Activated T-helper 1 cell treated with Interleukin-2 at 50 U/mL for 16 hours (primary cell): ENCODE data around the gene ZBTB34.

ENCODE experiments used
- DNase-seq: peaks from one replicate; pipeline ENCODE4 v3.0.0-alpha.2; 2020; ENCODE audit warnings: low read depth

The ZBTB34 gene

GRCh38 chr9:126844085-126844484 is 16.4 kb upstream of the ZBTB34 start:
- no peak for DNase-seq

DNA sequence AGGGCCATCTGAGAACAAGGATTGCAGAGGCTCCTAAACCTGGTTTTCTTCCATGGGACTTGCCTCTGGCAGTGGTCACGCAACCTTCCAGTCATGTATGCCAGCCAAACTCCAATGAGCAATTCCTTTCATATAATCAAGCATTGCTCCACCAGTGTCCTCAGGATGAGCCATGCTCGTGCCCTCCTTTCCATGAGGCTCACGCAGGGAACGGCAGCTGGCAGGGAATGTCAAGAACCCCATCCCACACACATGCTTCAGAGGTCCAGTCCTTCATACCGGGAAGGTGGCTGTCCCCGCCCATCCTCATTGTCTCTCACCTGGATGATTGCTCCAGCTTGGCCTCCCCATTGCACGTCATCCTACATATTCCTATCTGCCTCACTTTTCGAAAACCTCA is 13.4 kb upstream of the ZBTB34 start:
- DNase-seq = no peak

DNA sequence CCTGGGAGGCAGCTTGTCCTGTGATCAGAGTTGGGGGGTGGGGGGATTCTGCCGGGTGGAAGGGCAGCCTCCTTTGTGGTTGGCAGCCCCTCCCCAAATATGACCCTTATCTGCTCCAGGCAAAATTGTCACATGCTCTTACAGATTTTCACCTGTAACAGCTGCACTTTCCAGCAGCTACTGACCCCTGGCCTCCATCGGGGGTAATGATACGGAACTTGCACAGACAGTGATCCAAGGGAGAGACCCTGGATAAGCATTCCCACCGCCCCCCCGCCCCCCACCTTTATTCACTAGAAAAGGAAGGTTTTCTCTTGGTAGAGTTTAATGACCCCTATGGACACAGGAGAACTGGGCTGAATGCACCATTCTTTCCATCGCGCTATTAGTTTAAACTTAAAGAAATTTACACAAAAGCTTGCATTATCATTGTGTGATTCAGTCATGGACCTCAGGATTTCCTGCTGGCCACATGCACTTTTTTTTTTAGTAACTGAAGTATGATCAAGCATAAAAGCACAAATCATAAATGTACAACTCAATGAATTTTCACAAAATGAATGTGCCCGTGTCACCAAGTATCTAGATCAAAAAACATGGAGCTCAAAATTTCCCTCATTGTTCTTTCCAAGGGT is 10.7 kb upstream of the ZBTB34 start:
- no peak for DNase-seq

DNA sequence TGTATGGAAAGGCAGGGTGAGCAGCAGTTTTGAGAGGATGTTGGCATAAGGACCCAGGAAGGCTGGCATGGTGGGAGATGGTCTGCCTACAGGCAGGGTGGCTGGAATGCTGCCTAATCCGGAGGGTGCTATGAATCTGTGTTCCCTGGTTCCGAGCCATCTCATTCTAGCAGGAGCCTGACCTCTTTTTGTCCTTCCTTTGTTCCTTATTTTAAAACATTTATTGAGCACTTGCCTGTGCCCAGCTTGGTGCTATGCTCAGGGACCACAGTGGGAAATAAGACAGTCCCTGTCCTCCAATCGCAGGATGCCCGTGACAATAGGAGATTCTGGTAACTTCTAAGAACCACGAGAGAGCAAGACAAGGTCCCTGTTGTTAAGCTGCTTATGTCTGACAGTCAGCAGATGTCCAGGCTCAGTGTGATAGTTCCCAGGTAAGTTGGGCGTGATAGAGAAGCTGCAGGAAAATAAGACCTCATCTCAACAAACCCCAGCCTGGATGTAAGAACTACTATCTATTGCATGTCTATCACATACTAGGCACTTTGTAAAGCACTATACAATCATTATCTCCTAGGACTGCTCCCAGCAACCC is 9.1 kb upstream of the ZBTB34 start:
- no peak for DNase-seq

- DNase-seq = no peak
Measured at GRCh38 chr9:126852086-126852688, 8.3 kb upstream of the ZBTB34 start.

DNA sequence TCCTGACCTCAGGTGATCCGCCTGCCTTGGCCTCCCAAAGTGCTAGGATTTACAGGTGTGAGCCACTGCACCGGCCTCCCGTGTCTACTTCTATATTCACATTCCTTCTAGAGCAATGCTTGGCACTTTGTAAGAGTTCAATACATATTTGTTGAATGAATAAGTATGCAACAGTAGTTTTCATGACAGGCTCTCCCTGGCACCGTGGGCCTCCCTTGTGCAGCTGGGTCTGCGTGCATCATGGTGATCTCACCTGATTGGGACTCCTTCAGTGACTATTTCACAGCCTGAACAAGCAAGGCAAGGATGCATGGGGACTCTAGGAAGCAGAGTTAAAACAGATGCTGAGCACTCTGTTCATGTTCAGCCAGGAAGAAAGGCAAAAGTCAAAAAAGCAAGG is 6.8 kb upstream of the ZBTB34 start:
- DNase-seq = no peak

DNA sequence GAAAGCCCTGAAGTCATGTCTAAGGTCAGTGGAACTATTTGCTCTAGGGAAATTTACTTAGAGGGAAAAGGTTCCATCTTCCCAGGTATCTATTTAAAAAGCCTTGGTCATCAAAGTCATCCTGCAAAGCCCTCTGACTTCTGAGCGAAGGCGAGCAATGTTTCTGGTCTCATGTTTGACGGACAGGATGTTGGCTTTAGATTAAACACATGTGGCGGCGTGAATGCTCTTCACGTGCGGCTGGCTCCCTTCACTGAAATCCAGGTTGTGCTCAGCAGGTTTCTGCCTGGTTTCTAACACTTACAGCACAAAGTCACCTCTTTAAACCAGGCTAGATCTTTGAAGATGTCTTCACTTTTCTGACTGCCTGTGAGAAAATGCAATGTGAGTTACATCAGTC is 5.7 kb upstream of the ZBTB34 start:
- no peak for DNase-seq

- DNase-seq = no peak
Measured at GRCh38 chr9:126856326-126856877, 4.0 kb upstream of the ZBTB34 start.

DNA sequence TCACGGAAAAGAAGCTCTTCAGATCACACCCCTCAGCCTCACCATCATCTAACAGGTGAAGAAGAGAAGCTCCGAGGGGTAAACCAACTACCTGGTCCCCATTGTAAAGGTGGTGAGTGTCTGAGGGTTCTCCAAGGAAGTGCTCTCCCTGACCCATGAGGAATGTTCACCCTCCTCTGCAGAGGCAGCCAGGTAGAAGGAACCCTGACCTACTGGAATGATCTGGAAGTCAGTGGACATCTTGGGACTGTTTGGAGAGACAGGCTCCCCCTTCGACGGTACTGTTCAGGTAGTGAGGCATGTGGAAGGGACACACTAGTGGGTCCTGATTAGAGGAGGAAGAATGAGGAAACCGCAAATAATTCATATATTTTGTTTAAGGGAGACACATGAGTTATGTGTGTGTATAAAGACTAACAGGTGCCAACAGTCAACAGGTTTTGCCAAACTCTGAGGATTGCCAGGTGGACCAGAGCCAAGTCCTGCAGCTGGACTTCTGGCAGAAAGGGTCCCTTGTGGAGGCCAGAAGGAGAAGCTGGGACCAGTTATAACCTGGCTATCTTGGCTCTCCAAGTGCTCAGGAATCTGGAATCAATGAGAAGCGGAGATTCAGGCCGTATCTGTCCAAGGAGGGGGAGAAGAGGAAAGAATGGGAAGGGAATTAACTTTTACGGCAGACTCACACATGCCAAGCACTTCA is 3.0 kb upstream of the ZBTB34 start:
- no peak for DNase-seq

- no peak for DNase-seq
Measured at GRCh38 chr9:126859111-126859510, 1.3 kb upstream of the ZBTB34 start.

- DNase-seq = no peak
Measured at GRCh38 chr9:126860757-126861466, 473 bp downstream of the ZBTB34 start.

GRCh38 chr9:126861707-126862103 is 1.3 kb downstream of the ZBTB34 start:
- no peak for DNase-seq

DNA sequence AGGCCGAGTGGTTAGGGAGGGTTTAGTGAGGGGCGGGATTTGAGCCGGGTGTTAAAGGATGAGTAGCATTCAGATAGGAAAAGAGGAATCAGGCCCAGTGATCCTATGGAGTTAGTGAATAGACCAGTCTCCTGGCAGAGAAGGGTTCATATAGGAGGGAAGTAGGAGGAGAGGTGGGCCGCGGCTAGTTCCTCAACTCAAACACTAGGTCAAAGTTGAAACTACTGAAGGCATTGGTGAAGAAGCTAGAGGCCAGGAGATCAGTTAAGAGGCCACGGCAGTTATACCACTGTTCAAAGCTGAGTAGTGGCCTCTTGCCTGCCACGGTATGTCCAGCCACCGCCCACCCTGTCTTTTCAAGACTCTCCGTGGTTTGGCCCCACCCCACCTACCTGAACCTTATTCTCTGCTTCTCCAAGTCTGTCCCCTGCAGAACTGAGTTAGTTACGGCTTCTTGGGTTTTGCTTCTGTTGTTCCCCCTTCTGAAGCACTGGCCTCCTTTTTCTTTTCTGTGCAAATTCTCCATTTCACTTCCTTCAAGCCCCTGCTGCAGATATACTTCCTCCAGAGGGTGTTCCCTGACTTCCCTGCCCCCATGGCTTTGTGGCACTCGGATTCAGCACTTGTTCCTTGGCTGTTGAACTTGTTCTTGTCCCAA is 1.8 kb downstream of the ZBTB34 start:
- DNase-seq = no peak

- no peak for DNase-seq
Measured at GRCh38 chr9:126864771-126865170, 4.3 kb downstream of the ZBTB34 start.

- DNase-seq = no peak
Measured at GRCh38 chr9:126869368-126869767, 8.9 kb downstream of the ZBTB34 start.

- no peak for DNase-seq
Measured at GRCh38 chr9:126872516-126872915, 12.1 kb downstream of the ZBTB34 start.

- DNase-seq = no peak
Measured at GRCh38 chr9:126874546-126875314, 14.3 kb downstream of the ZBTB34 start.

DNA sequence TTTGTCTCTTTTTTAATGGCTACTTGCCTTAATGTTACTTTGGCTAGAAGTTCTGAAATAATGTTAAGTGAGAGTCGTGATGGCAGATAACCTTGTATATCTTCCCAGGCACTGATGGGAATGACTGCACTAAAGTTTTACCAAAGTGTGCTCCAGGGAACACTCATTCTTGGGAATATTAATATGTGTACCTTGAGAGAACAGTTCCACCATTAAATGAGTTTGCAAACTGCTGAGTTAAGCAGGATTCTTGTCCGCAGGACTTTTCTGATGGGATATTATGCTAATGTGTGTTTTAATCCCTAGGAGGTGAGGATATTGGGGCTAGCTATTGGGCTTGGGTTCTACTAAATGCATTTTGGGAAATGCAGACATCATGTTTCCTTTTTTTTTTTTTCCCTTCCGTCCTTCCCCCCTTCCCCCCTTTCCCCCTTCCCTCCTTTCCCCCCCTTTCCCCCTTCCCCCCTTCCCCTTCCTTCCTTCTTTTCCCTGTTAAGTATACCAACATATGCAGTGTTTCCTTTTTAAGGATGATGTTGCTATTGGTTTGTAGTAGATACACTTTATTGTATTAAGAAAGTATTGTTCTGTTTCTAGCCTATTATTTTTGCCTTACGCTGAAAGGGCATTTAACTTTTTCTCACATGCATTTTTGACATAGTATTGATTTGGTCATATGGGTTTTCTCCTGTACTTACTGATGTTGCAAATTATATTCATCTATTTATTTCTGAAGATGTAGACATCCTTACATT is 15.5 kb downstream of the ZBTB34 start:
- DNase-seq = no peak

DNA sequence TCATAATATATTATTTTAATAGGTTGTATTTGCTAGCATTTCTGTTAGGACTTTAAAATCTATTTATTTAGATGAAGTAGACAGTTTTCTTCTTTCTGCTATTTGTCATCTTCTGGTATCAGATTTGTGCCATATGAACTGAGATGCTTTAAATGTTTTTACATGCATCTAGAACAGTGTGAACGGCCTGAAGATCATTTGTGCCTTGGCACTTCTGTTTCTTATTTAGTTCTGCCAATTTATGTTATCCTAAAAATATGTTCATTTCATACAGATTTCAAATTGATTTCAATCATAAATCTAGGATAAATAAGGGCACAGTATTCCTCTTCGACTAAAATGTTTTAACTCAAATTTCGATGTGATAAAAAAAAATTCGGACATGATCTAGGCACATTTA is 16.1 kb downstream of the ZBTB34 start:
- no peak for DNase-seq

GRCh38 chr9:126877418-126877817 is 17.0 kb downstream of the ZBTB34 start:
- no peak for DNase-seq
